HepG2 (cell line): ENCODE results near the gene PTPN22. TPM values are rescaled to one million over a fixed set of nuclear protein-coding genes. Genes with fewer than 3 reads are reported as not detected.
A peak's percentile ranks its signal among the peaks of the same experiment; 100 is the strongest.

Experiments used
- ARHGAP35 ChIP-seq: sonication (generic); formaldehyde crosslinking; IDR thresholded peaks from 2 replicates; pipeline ENCODE4 v1.9.0; 2022; ENCODE audit warnings: mild to moderate bottlenecking, inconsistent platforms, moderate library complexity, missing genetic modification reagents, borderline replicate concordance
- CCAR2 ChIP-seq: fragments of 200-400 bp; formaldehyde crosslinking; optimal IDR thresholded peaks from 2 replicates; pipeline ENCODE3; 2018; ENCODE audit warnings: low read depth, mild to moderate bottlenecking, low read length, moderate library complexity
- ETV5 ChIP-seq: IDR thresholded peaks from 2 replicates; pipeline ENCODE4 v1.6.1; 2018; ENCODE audit warnings: missing biosample characterization, missing genetic modification reagents, inconsistent platforms, borderline replicate concordance
- FOXK2 ChIP-seq: fragments of 450-650 bp; IDR thresholded peaks from 2 replicates; pipeline ENCODE4 v1.6.1; 2016
- GMEB1 ChIP-seq: sonication (generic); formaldehyde crosslinking; IDR thresholded peaks from 2 replicates; pipeline ENCODE4 v1.5.1; 2020; ENCODE audit warnings: missing genetic modification reagents, mild to moderate bottlenecking, borderline replicate concordance
- HOXA3 ChIP-seq: sonication (generic); formaldehyde crosslinking; IDR thresholded peaks from 2 replicates; pipeline ENCODE4 v1.5.0; 2020; ENCODE audit warnings: missing genetic modification reagents
- KDM5B ChIP-seq: sonication (generic); formaldehyde crosslinking; IDR thresholded peaks from 2 replicates; pipeline ENCODE4 v1.4.0; 2020; ENCODE audit warnings: missing genetic modification reagents, mild to moderate bottlenecking, borderline replicate concordance
- MAZ ChIP-seq, 2 experiments: sonication (generic) in 1 of 2; formaldehyde crosslinking in 1 of 2; IDR thresholded peaks; 2 replicates each; pipeline versions ENCODE4 v1.5.0 to v1.6.1; 2012 to 2020; ENCODE audit warnings: low read depth in 2 of 2, mild to moderate bottlenecking in 2 of 2, borderline replicate concordance in 1 of 2, improper control_type of control experiment in 1 of 2, low read length in 1 of 2, missing genetic modification reagents in 1 of 2, moderate library complexity in 1 of 2
- MED1 ChIP-seq: sonication (generic); formaldehyde crosslinking; IDR thresholded peaks from 2 replicates; pipeline ENCODE4 v1.4.0; 2020; ENCODE audit warnings: missing genetic modification reagents
- MLLT10 ChIP-seq: sonication (generic); formaldehyde crosslinking; IDR thresholded peaks from 2 replicates; pipeline ENCODE4 v1.4.0; 2020; ENCODE audit warnings: missing genetic modification reagents
- MXI1 ChIP-seq: IDR thresholded peaks from 3 replicates; pipeline ENCODE4 v1.6.1; 2012; ENCODE audit warnings: low read depth, low read length, inconsistent platforms, borderline replicate concordance
- NBN ChIP-seq: fragments of 450-650 bp; conservative IDR thresholded peaks from 2 replicates; pipeline ENCODE4 v1.6.1; 2017
- RARA ChIP-seq: IDR thresholded peaks from 2 replicates; pipeline ENCODE4 v1.6.1; 2016; ENCODE audit warnings: missing genetic modification reagents, missing compliant biosample characterization
- REPIN1 ChIP-seq: sonication (generic); formaldehyde crosslinking; IDR thresholded peaks from 2 replicates; pipeline ENCODE4 v1.8.0; 2022; ENCODE audit warnings: missing genetic modification reagents, low read depth, mild to moderate bottlenecking, borderline replicate concordance
- SOX5 ChIP-seq: IDR thresholded peaks from 2 replicates; pipeline ENCODE4 v1.6.1; 2016; ENCODE audit warnings: borderline replicate concordance
- ZMYM3 ChIP-seq: sonication (generic); formaldehyde crosslinking; IDR thresholded peaks from 2 replicates; pipeline ENCODE4 v1.5.1; 2020; ENCODE audit warnings: mild to moderate bottlenecking, missing genetic modification reagents
- ZNF160 ChIP-seq: sonication (generic); formaldehyde crosslinking; IDR thresholded peaks from 2 replicates; pipeline ENCODE4 v1.8.0; 2022; ENCODE audit warnings: mild to moderate bottlenecking, inconsistent platforms, missing genetic modification reagents
- ZNF205 ChIP-seq: IDR thresholded peaks from 2 replicates; pipeline ENCODE4 v1.6.1; 2018; ENCODE audit warnings: missing biosample characterization, missing genetic modification reagents
- ZNF30 ChIP-seq: sonication (generic); formaldehyde crosslinking; IDR thresholded peaks from 2 replicates; pipeline ENCODE4 v1.5.0; 2020; ENCODE audit warnings: mild to moderate bottlenecking, missing genetic modification reagents
- ZNF501 ChIP-seq: sonication (generic); formaldehyde crosslinking; IDR thresholded peaks from 2 replicates; pipeline ENCODE4 v1.5.1; 2020; ENCODE audit warnings: mild to moderate bottlenecking, moderate library complexity, missing genetic modification reagents
- ZNF687 ChIP-seq: sonication (generic); formaldehyde crosslinking; IDR thresholded peaks from 2 replicates; pipeline ENCODE4 v1.5.1; 2020; ENCODE audit warnings: mild to moderate bottlenecking, missing genetic modification reagents, moderate library complexity
- ZNF788 ChIP-seq: sonication (generic); formaldehyde crosslinking; IDR thresholded peaks from 2 replicates; pipeline ENCODE4 v1.5.0; 2020; ENCODE audit warnings: mild to moderate bottlenecking, missing genetic modification reagents, borderline replicate concordance
- polyA plus RNA-seq, 8 experiments: library from polyadenylated mRNA; depleted of rRNA in 3 of 8; stranded (reverse) in 7 of 8; unstranded in 1 of 8; fragments of >200 nt; fragmentation: Illumina TruSeq in 4 of 8; extraction: Trizol in 4 of 8; gene quantifications; 2 replicates each; pipeline versions ENCODE4 v1.2.1 to v1.2.3, GENCODE V29; 2011 to 2016; ENCODE audit warnings: low read depth in 4 of 8, missing spikeins in 1 of 8, mixed read lengths in 1 of 8; ENCODE audit not compliant: insufficient read depth in 1 of 8
- total RNA-seq, 5 experiments: library from RNA; depleted of rRNA; stranded (reverse); fragments of >200 nt; fragmentation: Illumina TruSeq; extraction: Trizol; gene quantifications; 2 replicates each; pipeline ENCODE4 v1.2.3, GENCODE V29; 2016; ENCODE audit warnings: low read depth in 1 of 5

Gene PTPN22
- total and polyA plus RNA-seq, 2 of the 13 experiments (the other 11 are each of a cell fraction or from before 2014, with no cell fraction given) = not detected

GRCh38 chr1:113811888-113812660, 59.4 kb downstream of the PTPN22 start, which contains the start of gene RSBN1 (continued):
- TF ChIP-seq SOX5 (CRISPR knock-in tag) (peak; percentile 77; the same call in 1 of the 2 replicates), MAZ (IDR thresholded peaks at IDR 0.05; ENCODE audit: borderline replicate concordance, low read depth, low read length) (no peak), MAZ (CRISPR knock-in tag; IDR thresholded peaks at IDR 0.05; ENCODE audit: low read depth) (peak; percentile 25; the same call in 1 of the 2 replicates), MLLT10 (no peak), KDM5B (CRISPR knock-in tag) (no peak; the same call in 1 of the 2 replicates), NBN (no peak), REPIN1 (CRISPR knock-in tag) (peak; percentile 82; the same call in 1 of the 2 replicates), ARHGAP35 (peak; percentile 19; the same call in 1 of the 2 replicates), ZNF205 (CRISPR knock-in tag) (peak; percentile 49; the same call in 1 of the 2 replicates), GMEB1 (CRISPR knock-in tag) (peak; percentile 96), CCAR2 (no peak), ZNF30 (CRISPR knock-in tag) (no peak), RARA (0 out of 2 replicates have a peak, but pooled peaks have one; percentile 6), HOXA3 (CRISPR knock-in tag) (peak; percentile 88; the same call in 1 of the 2 replicates), ZNF160 (0 out of 2 replicates have a peak, but pooled peaks have one; percentile 11), MED1 (peak; percentile 67; the same call in 1 of the 2 replicates), ZNF788 (peak; percentile 51; the same call in 1 of the 2 replicates), ZNF501 (CRISPR knock-in tag) (peak; percentile 94), FOXK2 (peak; percentile 11; the same call in 1 of the 2 replicates), ZMYM3 (CRISPR knock-in tag) (no peak), ZNF687 (CRISPR knock-in tag) (peak; percentile 88), ETV5 (peak; percentile 89), MXI1 (peak; percentile 71; the same call in 1 of the 3 replicates)
